Naive thymus-derived CD4-positive, alpha-beta T cell (primary cell): ENCODE measurements around the gene LUZP2. TPM values are rescaled to one million over a fixed set of nuclear protein-coding genes. Genes with fewer than 3 reads are reported as not detected.

Experiments
- ATAC-seq: fragments of 150-1000 bp; cut with Tn5 transposase; 2 replicates; pipeline ENCODE4 v1.10.0; 2021; ENCODE audit warnings: mild to moderate bottlenecking, moderate library complexity
- CTCF ChIA-PET: fragments of 350-600 bp; sonication (Branson Sonifier 250); formaldehyde crosslinking; loops from one replicate; lab custom pipeline; 2021; ENCODE audit warnings: antibody characterized with exemption; lab: Charles Lee
- POLR2A ChIA-PET: fragments of 350-600 bp; sonication (Branson Sonifier 250); formaldehyde crosslinking; loops from one replicate; lab custom pipeline; 2021; ENCODE audit warnings: antibody characterized with exemption, inconsistent platforms; lab: Charles Lee
- DNase-seq, 9 donors: peaks; one replicate each; pipeline versions ENCODE4 v3.0.0 to v3.0.0-alpha.2; 2020 to 2022; ENCODE audit warnings: mixed read lengths in 1 of 9
- H3K27ac ChIP-seq: one replicate; pipeline ENCODE4 v1.7.0; 2013; ENCODE audit warnings: mild to moderate bottlenecking, low read depth, low read length, moderate library complexity
- H3K27me3 ChIP-seq, 2 donors: one replicate each; pipeline ENCODE4 v1.7.0; 2013; ENCODE audit warnings: low read length in 2 of 2, mild to moderate bottlenecking in 2 of 2, moderate library complexity in 2 of 2; ENCODE audit not compliant: control insufficient read depth in 2 of 2, insufficient read depth in 2 of 2
- H3K36me3 ChIP-seq, 3 experiments: 1 replicate in 2 of 3; 2 replicates in 1 of 3; pipeline ENCODE4 v1.7.0; 2013; ENCODE audit warnings: low read length in 3 of 3, mild to moderate bottlenecking in 3 of 3, moderate library complexity in 1 of 3; ENCODE audit not compliant: insufficient read depth in 3 of 3, control insufficient read depth in 2 of 3
- H3K4me1 ChIP-seq, 2 donors: one replicate each; pipeline ENCODE4 v1.7.0; 2013; ENCODE audit warnings: low read length in 2 of 2, mild to moderate bottlenecking in 2 of 2, moderate library complexity in 1 of 2; ENCODE audit not compliant: control insufficient read depth in 2 of 2, insufficient read depth in 2 of 2
- H3K4me3 ChIP-seq: 2 replicates; pipeline ENCODE4 v1.7.0; 2013; ENCODE audit warnings: mild to moderate bottlenecking, low read length
- H3K9me3 ChIP-seq, 3 experiments: 1 replicate in 2 of 3; 2 replicates in 1 of 3; pipeline ENCODE4 v1.7.0; 2013; ENCODE audit warnings: low read length in 3 of 3; ENCODE audit not compliant: control insufficient read depth in 2 of 3
- H3K27ac Mint-ChIP-seq, 9 donors: one replicate each; pipeline ENCODE4 v1.8.0; 2020 to 2022; ENCODE audit warnings: mixed read lengths in 9 of 9, mild to moderate bottlenecking in 8 of 9, moderate library complexity in 5 of 9, inconsistent platforms in 2 of 9
- H3K27me3 Mint-ChIP-seq, 5 donors: one replicate each; pipeline ENCODE4 v1.8.0; 2021 to 2022; ENCODE audit warnings: mixed read lengths in 5 of 5, mild to moderate bottlenecking in 1 of 5
- H3K36me3 Mint-ChIP-seq, 5 donors: one replicate each; pipeline ENCODE4 v1.8.0; 2020 to 2022; ENCODE audit warnings: mixed read lengths in 5 of 5, mild to moderate bottlenecking in 3 of 5, inconsistent platforms in 1 of 5
- H3K4me1 Mint-ChIP-seq, 7 donors: one replicate each; pipeline ENCODE4 v1.8.0; 2020 to 2022; ENCODE audit warnings: mixed read lengths in 7 of 7, mild to moderate bottlenecking in 3 of 7, inconsistent platforms in 1 of 7
- H3K4me3 Mint-ChIP-seq, 10 donors: one replicate each; pipeline ENCODE4 v1.8.0; 2020 to 2022; ENCODE audit warnings: mild to moderate bottlenecking in 10 of 10, mixed read lengths in 10 of 10, moderate library complexity in 6 of 10, inconsistent platforms in 2 of 10
- H3K9me3 Mint-ChIP-seq, 11 donors: one replicate each; pipeline ENCODE4 v1.8.0; 2020 to 2022; ENCODE audit warnings: mixed read lengths in 11 of 11, mild to moderate bottlenecking in 4 of 11, inconsistent platforms in 1 of 11, moderate library complexity in 1 of 11
- intact Hi-C, 2 donors: fragments of 100-400 bp; cut with micrococcal nuclease; formaldehyde crosslinking; loops; one replicate each; pipeline ENCODE4 v1.15.1; 2023
- polyA plus RNA-seq, 2 donors: library from polyadenylated mRNA; unstranded; fragments of 300-500 nt; fragmentation: Illumina TruSeq; gene quantifications; one replicate each; pipeline ENCODE4 v1.2.3, GENCODE V29; 2021
- total RNA-seq, 6 experiments: library from RNA in 5 of 6; stranded (reverse) in 5 of 6; gene quantifications; 1 replicate in 5 of 6; 2 replicates in 1 of 6; pipeline ENCODE4 v1.2.3 and lab custom pipeline; 2021 to 2026

LUZP2 gene
- total and polyA plus RNA-seq, 7 experiments from 2014 or later = not detected

DNA sequence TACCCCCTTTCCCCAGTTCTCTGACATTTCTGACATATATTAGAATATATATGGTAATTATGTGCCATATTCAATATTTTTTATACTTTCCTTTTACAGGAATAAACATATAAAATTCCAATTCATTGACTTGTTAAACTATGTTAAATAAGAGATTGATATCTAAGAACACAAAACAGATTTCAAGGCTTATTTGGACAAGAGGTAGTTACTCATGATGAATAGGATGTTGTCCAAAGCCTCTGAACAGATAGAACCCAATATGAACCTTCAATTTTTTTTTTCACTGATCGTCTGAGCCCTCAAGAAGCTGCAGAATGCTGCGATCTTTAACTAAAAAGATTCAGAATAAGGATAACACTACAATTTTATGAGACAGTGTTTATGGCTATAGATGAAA, 340.3 kb downstream of the LUZP2 start:
- intact Hi-C loops = no loop called here
- DNase-seq (no peak), ATAC-seq (no peak)
- Histone ChIP-seq H3K36me3 (no peaks in the 10 kb centered on the region), H3K4me1 (no peaks in the 10 kb centered on the region), H3K27me3 (no peaks in the 10 kb centered on the region), H3K27ac (no peak overlapping the region), H3K9me3 (no peaks in the 10 kb centered on the region), H3K4me3 (no peak overlapping the region)
- peaks cover 0 to 18% (median 1%) of the 10 kb centered on the region in 11 donors for H3K9me3 Mint-ChIP-seq
- no peaks in the 10 kb centered on the region for H3K36me3 Mint-ChIP-seq
- no peak overlapping the region for H3K4me3 Mint-ChIP-seq
- CTCF ChIA-PET = no interaction called here
- H3K27me3 Mint-ChIP-seq = no peaks in the 10 kb centered on the region
- POLR2A ChIA-PET = no interaction called here
- no peaks in the 10 kb centered on the region for H3K4me1 Mint-ChIP-seq
- no peak overlapping the region for H3K27ac Mint-ChIP-seq

DNA sequence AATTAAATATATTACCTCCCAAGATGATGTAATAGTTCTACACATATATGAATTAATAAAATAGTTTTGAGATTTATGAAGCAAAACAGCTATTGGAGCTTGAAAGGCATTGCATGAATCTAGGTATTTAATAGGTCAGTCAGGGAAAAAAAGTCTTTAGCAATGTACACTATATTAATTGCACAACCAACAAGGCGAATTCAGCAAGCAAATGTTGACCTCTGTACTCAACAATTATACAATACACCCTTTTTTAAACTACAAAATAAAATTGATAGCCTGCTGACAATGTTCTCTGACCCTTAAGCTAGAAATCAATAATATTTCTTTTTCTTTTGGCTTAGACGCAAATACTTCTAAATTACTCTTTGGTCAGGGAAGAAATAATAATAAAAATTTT, 345.5 kb downstream of the LUZP2 start:
- Mint-ChIP-seq H3K36me3 (no peaks in the 10 kb centered on the region), H3K4me3 (no peak overlapping the region), H3K4me1 (no peaks in the 10 kb centered on the region), H3K27me3 (no peaks in the 10 kb centered on the region), H3K9me3 (peaks cover 0 to 27% (median 4%) of the 10 kb centered on the region in 11 donors), H3K27ac (no peak overlapping the region)
- no peak for DNase-seq
- Histone ChIP-seq H3K27ac (no peak overlapping the region), H3K27me3 (no peaks in the 10 kb centered on the region), H3K4me1 (no peaks in the 10 kb centered on the region), H3K4me3 (no peak overlapping the region), H3K36me3 (no peaks in the 10 kb centered on the region), H3K9me3 (no peaks in the 10 kb centered on the region)
- ChIA-PET POLR2A (interaction anchor here (0.6 kb wide), 1 partner anchor 23 kb away, joined by 3 read pairs; no protein-coding TSS in a partner anchor), CTCF (no interaction called here)
- intact Hi-C loops = no loop called here
- no peak for ATAC-seq

DNA sequence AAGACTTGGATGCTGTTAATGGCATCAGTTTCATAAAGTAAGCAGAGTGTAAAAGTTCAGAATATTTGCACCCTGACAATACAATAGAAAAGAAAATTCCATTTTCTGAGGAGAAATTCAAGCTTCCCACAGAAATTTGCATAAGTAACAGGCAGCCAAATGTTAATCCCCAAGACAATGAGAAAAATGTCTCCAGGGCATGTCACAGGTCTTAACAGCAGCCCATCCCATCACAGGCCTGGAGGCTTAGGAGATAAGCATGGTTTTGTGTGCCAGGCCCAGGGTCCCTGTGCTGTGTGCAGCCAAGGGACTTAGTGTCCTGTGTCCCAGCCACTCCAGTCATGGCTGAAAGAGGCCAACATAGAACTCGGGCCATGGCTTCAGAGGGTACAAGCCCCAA, 347.6 kb downstream of the LUZP2 start:
- Histone ChIP-seq H3K4me3 (no peak overlapping the region), H3K36me3 (no peaks in the 10 kb centered on the region), H3K9me3 (no peaks in the 10 kb centered on the region), H3K27ac (no peak overlapping the region), H3K27me3 (no peaks in the 10 kb centered on the region), H3K4me1 (no peaks in the 10 kb centered on the region)
- Mint-ChIP-seq H3K4me3 (no peak overlapping the region), H3K36me3 (no peaks in the 10 kb centered on the region), H3K27me3 (no peaks in the 10 kb centered on the region), H3K9me3 (peaks cover 0 to 24% (median 6%) of the 10 kb centered on the region in 11 donors), H3K4me1 (no peaks in the 10 kb centered on the region), H3K27ac (no peak overlapping the region)
- DNase-seq (no peak), ATAC-seq (no peak)
- intact Hi-C loops = no loop called here
- POLR2A ChIA-PET = no interaction called here
- CTCF ChIA-PET = no interaction called here

DNA sequence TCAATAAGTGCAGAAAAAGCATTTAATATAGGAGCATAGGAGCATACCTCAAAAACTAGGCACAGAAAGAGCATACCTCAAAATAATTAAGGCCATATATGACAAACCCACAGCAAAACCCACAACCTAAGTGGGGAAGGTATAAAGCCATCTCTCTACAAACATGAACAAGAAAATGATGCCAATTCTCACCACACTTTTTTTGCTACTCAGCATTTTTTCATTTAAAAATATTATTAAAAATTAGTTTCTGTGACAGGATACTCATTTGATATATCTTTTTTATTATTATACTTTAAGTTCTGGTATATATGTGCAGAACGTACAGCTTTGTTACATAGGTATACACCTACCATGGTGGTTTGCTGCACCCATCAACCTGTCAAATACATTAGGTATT, 352.0 kb downstream of the LUZP2 start:
- intact Hi-C loops = no loop called here
- Mint-ChIP-seq H3K9me3 (peaks cover 4 to 31% (median 9%) of the 10 kb centered on the region in 11 donors), H3K4me3 (no peak overlapping the region), H3K27me3 (no peaks in the 10 kb centered on the region), H3K36me3 (no peaks in the 10 kb centered on the region), H3K4me1 (no peaks in the 10 kb centered on the region), H3K27ac (no peak overlapping the region)
- ATAC-seq (no peak), DNase-seq (no peak)
- H3K4me1 ChIP-seq = no peaks in the 10 kb centered on the region
- no peaks in the 10 kb centered on the region for H3K27me3 ChIP-seq
- no peaks in the 10 kb centered on the region for H3K9me3 ChIP-seq
- POLR2A ChIA-PET = no interaction called here
- no peak overlapping the region for H3K27ac ChIP-seq
- no peaks in the 10 kb centered on the region for H3K36me3 ChIP-seq
- CTCF ChIA-PET = no interaction called here
- H3K4me3 ChIP-seq = no peak overlapping the region

DNA sequence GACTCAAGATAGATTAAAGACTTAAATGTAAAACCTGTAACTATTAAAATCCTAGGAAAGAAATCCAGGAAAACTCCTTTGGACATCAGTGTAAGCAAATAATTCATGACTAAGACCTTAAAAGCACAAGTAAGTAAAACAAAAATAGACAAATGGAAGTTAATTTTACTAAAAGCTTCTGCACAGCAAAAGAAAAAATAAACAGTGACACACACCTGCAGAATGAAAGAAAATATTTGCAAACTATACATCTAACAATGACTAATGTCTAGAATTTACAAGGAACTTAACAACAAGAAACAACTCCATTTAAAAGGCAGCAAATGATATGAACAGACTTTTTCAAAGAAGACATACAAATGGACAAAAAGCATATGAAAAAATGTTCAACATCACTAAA, 359.1 kb downstream of the LUZP2 start:
- ChIA-PET CTCF (no interaction called here), POLR2A (no interaction called here)
- Mint-ChIP-seq H3K27me3 (no peaks in the 10 kb centered on the region), H3K9me3 (peaks cover 1 to 35% (median 10%) of the 10 kb centered on the region in 11 donors), H3K27ac (no peak overlapping the region), H3K36me3 (no peaks in the 10 kb centered on the region), H3K4me1 (no peaks in the 10 kb centered on the region), H3K4me3 (no peak overlapping the region)
- Histone ChIP-seq H3K4me3 (no peak overlapping the region), H3K27ac (no peak overlapping the region), H3K4me1 (no peaks in the 10 kb centered on the region), H3K9me3 (no peaks in the 10 kb centered on the region), H3K36me3 (no peaks in the 10 kb centered on the region), H3K27me3 (no peaks in the 10 kb centered on the region)
- intact Hi-C loops = no loop called here
- DNase-seq (no peak), ATAC-seq (no peak)

DNA sequence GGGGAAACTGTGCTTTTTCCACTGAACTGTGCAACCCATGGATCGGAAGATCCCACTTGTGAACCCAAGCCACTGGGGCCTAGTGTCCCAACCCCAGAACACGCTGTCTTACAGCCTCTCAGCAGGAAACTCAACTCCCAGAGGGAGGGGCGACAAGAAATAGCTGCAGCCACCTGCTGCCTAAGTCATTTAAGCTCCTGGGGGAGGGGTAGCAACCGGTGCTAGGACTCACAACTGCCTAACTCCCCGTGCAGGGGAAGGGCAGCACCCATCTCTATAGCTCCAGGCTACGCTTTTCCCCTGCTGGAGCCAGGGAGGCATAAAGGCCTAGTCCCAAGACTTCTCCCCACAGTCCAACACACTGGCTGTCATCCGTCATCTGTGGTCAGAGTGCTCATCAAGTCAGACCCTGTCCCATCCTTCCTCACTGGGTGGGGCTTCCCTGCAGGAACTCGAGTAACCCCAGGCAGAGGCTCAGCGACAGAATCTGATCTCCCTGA, 363.0 kb downstream of the LUZP2 start:
- Mint-ChIP-seq H3K9me3 (peaks cover 4 to 27% (median 13%) of the 10 kb centered on the region in 11 donors), H3K4me3 (no peak overlapping the region), H3K4me1 (no peaks in the 10 kb centered on the region), H3K36me3 (no peaks in the 10 kb centered on the region), H3K27ac (no peak overlapping the region), H3K27me3 (no peaks in the 10 kb centered on the region)
- no peak for ATAC-seq
- no peak overlapping the region for H3K27ac ChIP-seq
- H3K27me3 ChIP-seq = no peaks in the 10 kb centered on the region
- DNase-seq = no peak
- ChIA-PET POLR2A (no interaction called here), CTCF (no interaction called here)
- no peak overlapping the region for H3K4me3 ChIP-seq
- no peaks in the 10 kb centered on the region for H3K4me1 ChIP-seq
- intact Hi-C loops = no loop called here
- no peaks in the 10 kb centered on the region for H3K36me3 ChIP-seq
- no peaks in the 10 kb centered on the region for H3K9me3 ChIP-seq

DNA sequence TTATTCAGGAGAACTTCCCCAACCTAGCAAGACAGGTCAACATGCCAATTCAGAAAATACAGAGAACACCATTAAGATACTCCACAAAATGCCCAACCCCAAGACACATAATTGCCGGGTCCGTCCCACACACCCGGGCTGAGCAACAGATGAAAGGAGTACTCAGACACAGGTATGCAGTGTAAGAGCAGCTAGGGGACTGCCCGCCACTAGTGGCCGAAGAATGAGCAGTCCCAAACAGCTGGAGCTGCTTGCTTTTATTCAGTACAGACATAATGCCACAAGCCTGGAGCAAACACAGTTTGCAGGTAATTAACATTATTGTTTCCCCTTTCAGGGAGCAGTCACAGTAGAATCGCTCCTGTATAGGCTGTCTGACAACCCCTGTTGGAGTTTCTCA, 364.6 kb downstream of the LUZP2 start:
- Histone ChIP-seq H3K27ac (no peak overlapping the region), H3K36me3 (no peaks in the 10 kb centered on the region), H3K4me1 (no peaks in the 10 kb centered on the region), H3K9me3 (no peaks in the 10 kb centered on the region), H3K27me3 (no peaks in the 10 kb centered on the region), H3K4me3 (no peak overlapping the region)
- no peak for ATAC-seq
- Mint-ChIP-seq H3K4me1 (no peaks in the 10 kb centered on the region), H3K27ac (no peak overlapping the region), H3K9me3 (peaks cover 4 to 27% (median 11%) of the 10 kb centered on the region in 11 donors), H3K4me3 (no peak overlapping the region), H3K36me3 (no peaks in the 10 kb centered on the region), H3K27me3 (no peaks in the 10 kb centered on the region)
- DNase-seq = no peak
- intact Hi-C loops = no loop called here
- POLR2A ChIA-PET = no interaction called here
- CTCF ChIA-PET = no interaction called here
